ENCODE results near the gene ABTB1.

DNA sequence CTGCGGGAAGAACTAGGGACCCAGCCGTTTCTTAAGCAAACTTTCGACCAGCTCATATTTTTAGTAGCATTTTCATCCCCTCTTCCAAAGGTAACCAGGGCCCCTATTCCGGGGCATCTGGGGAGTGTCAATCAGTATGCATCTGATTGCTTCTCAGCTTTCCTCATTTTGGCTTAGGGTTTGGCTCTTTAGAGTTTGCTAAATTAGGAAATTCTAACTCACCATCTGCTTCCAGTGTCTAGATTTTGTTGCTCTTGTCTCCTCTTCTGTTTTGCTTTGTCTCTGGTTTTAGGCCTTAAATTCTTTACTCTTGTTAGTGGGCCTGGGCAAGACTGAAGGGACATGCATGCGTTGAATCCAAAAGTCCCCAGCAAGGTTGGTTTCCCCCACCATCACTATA lies 9.6 kb upstream of the ABTB1 start:
- TF ChIP-seq EZH2 (IDR thresholded peaks at IDR 0.05): no peak
- no peak for TF ChIP-seq POLR2AphosphoS5 (IDR thresholded peaks at IDR 0.05; ENCODE audit: borderline replicate concordance, low read depth, low read length)
- no peak for TF ChIP-seq FOXP2 (optimal IDR thresholded peaks at IDR 0.05; ENCODE audit: control extremely low read depth, extremely low read length, insufficient read depth)

Data from SK-N-MC (cell line).